Measurements from ENCODE around the gene CD2BP2. TPM values are rescaled to one million over a fixed set of nuclear protein-coding genes. Genes with fewer than 3 reads are reported as not detected.

The CD2BP2 gene
- total and polyA plus RNA-seq, 8 donors, result 42.9 to 59.1 (median 52.7) TPM

- no peak for ATAC-seq
- no peaks in the 10 kb centered on the region for H3K9me3 ChIP-seq
- no peak for TF ChIP-seq CTCF (IDR thresholded peaks at IDR 0.05)
- no peak overlapping the region for H3K27ac ChIP-seq
- DNase-seq, result peak in 1 of 4 donors; percentile 26
- peaks cover 8 to 21% of the 10 kb centered on the region in 2 donors for H3K4me1 ChIP-seq
- intact Hi-C loops (cut with DNase I), result no loop called here
- no peaks in the 10 kb centered on the region for H3K27me3 ChIP-seq
- no peak overlapping the region for H3K4me3 ChIP-seq
- peaks cover 0 to 75% of the 10 kb centered on the region in 2 donors for H3K36me3 ChIP-seq
Observed at GRCh38 chr16:30358990-30359870, 4.1 kb upstream of the CD2BP2 start.

- peaks cover 11 to 27% of the 10 kb centered on the region in 2 donors for H3K4me1 ChIP-seq
- no peak for TF ChIP-seq CTCF (IDR thresholded peaks at IDR 0.05)
- peak in 1 of 4 donors; percentile 28 for DNase-seq
- H3K4me3 ChIP-seq, result no peak overlapping the region
- H3K27me3 ChIP-seq, result no peaks in the 10 kb centered on the region
- no peak overlapping the region for H3K27ac ChIP-seq
- H3K9me3 ChIP-seq, result no peaks in the 10 kb centered on the region
- no peak for ATAC-seq
- intact Hi-C loops (cut with DNase I), result no loop called here
- H3K36me3 ChIP-seq, result peaks cover 0 to 72% of the 10 kb centered on the region in 2 donors
Observed at GRCh38 chr16:30358577-30358936, 3.4 kb upstream of the CD2BP2 start.

- Histone ChIP-seq H3K4me3 (no peak overlapping the region), H3K9me3 (no peaks in the 10 kb centered on the region), H3K4me1 (peaks cover 11 to 34% of the 10 kb centered on the region in 2 donors), H3K27me3 (no peaks in the 10 kb centered on the region), H3K27ac (peak overlapping the region in 1 of 2 donors; percentile 15), H3K36me3 (peaks cover 0 to 72% of the 10 kb centered on the region in 2 donors)
- no peak for TF ChIP-seq CTCF (IDR thresholded peaks at IDR 0.05)
- ATAC-seq (no peak), DNase-seq (peak in 2 of 4 donors; percentile 29 to 55)
- intact Hi-C loops (cut with DNase I), result no loop called here
Observed at GRCh38 chr16:30357715-30358576, 2.8 kb upstream of the CD2BP2 start.

- DNase-seq (peak in 1 of 4 donors; percentile 11), ATAC-seq (no peak)
- peaks cover 0 to 72% of the 10 kb centered on the region in 2 donors for H3K36me3 ChIP-seq
- peak overlapping the region in 1 of 2 donors; percentile 98 for H3K27ac ChIP-seq
- TF ChIP-seq CTCF (IDR thresholded peaks at IDR 0.05), result no peak
- intact Hi-C loops (cut with DNase I), result no loop called here
- H3K4me3 ChIP-seq, result no peak overlapping the region
- no peaks in the 10 kb centered on the region for H3K27me3 ChIP-seq
- no peaks in the 10 kb centered on the region for H3K9me3 ChIP-seq
- H3K4me1 ChIP-seq, result peaks cover 15 to 41% of the 10 kb centered on the region in 2 donors
Observed at GRCh38 chr16:30357085-30357714, 2.1 kb upstream of the CD2BP2 start.

All from left lung (tissue), 10 donors.